ENCODE data around the gene ERFL.

ERFL gene

GRCh38 chr19:41928221-41928683 lies at the start of gene ERFL:
TSS of gene ERFL (minus strand) at chr19:41928449. CDS start at chr19:41912919, 15,530 bp downstream.
- DNase-seq = no peak

GRCh38 chr19:41977916-41978315 lies 49.7 kb upstream of the ERFL start:
- no peak for DNase-seq

GRCh38 chr19:41974652-41975051 lies 46.4 kb upstream of the ERFL start:
- no peak for DNase-seq

GRCh38 chr19:41971363-41971762 lies 43.1 kb upstream of the ERFL start:
- DNase-seq = no peak

GRCh38 chr19:41969772-41970458 lies 41.7 kb upstream of the ERFL start:
- DNase-seq = no peak

- DNase-seq = no peak
Measured at GRCh38 chr19:41968751-41969595, 40.7 kb upstream of the ERFL start.

GRCh38 chr19:41967054-41967783 lies 39.0 kb upstream of the ERFL start:
- DNase-seq = no peak

GRCh38 chr19:41965106-41965505 lies 36.9 kb upstream of the ERFL start:
- no peak for DNase-seq

GRCh38 chr19:41960973-41961372 lies 32.7 kb upstream of the ERFL start:
- DNase-seq = no peak

GRCh38 chr19:41959056-41960053 lies 31.1 kb upstream of the ERFL start, which contains the start of gene RABAC1:
TSS of gene RABAC1 (minus strand) at chr19:41959321. CDS start at chr19:41959292, 29 bp downstream.
- peak; percentile 91 for DNase-seq

GRCh38 chr19:41958367-41959055 lies 30.3 kb upstream of the ERFL start:
- DNase-seq = peak; percentile 43

GRCh38 chr19:41957838-41958366 lies 29.7 kb upstream of the ERFL start:
- DNase-seq = peak; percentile 72

- no peak for DNase-seq
Measured at GRCh38 chr19:41957161-41957837, 29.1 kb upstream of the ERFL start.

- no peak for DNase-seq
Measured at GRCh38 chr19:41956621-41957020, 28.4 kb upstream of the ERFL start.

- no peak for DNase-seq
Measured at GRCh38 chr19:41955521-41955920, 27.3 kb upstream of the ERFL start.

- peak; percentile 29 for DNase-seq
Measured at GRCh38 chr19:41951686-41952172, 23.5 kb upstream of the ERFL start.

GRCh38 chr19:41947091-41947490 lies 18.8 kb upstream of the ERFL start:
- no peak for DNase-seq

GRCh38 chr19:41945135-41945766 lies 17.0 kb upstream of the ERFL start:
- no peak for DNase-seq

GRCh38 chr19:41944336-41944735 lies 16.1 kb upstream of the ERFL start:
- peak; percentile 30 for DNase-seq
